Measurements from ENCODE around the gene ROR2. TPM values are rescaled to one million over a fixed set of nuclear protein-coding genes. Genes with fewer than 3 reads are reported as not detected.

Gene ROR2
- total RNA-seq, 2 donors from 2014 or later = 4.0 to 5.4 TPM

DNA sequence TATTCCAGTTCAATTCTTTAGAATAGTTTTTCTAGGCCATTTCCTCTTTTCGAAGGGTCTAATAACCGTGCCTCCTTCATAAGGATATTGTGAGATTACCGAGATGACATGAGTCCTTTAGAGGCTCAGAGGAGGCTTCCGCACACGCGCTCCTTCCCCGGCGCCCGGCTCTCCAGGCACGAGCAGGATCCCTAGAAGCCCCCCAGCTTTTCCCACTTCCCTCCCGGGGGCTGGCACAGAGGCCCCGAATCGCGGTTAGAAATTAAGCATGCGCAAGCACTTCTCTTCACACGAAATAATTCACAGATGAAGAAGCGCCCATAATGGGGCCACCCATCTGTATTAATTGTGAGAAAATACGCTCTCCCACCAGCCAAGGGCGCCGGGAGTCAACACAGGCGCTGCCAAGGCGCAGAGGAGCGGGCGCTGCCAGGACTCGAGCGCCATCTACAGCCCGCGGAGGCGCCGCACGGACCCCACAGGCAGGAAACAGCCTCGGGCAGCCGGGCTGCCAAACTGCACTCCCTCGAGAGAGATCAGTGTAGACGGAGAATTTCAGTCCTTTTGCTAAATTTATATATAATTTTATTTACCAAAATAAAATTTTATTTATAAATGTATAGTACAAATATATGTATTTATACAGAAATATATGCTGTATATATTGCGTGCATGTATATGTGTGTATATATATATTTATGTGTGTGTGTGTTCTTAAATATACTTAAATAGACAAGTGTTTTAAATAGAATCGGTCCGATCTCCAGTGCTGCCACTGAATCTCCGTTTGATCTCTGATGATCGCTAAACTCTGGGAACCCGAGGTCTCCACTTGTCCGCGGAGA is 268.3 kb downstream of the ROR2 start:
- Histone ChIP-seq H3K36me3 (replicated peaks in 1 of 2; ENCODE audit: insufficient read depth in 1 of 2, low read depth in 2 of 2) (no peaks in the 10 kb centered on the region), H3K4me1 (peaks cover 4% of the 10 kb centered on the region), H3K27me3 (no peaks in the 10 kb centered on the region), H3K9me3 (no peaks in the 10 kb centered on the region), H3K27ac (no peak overlapping the region), H3K4me3 (no peak overlapping the region)
- intact Hi-C loops (cut with DNase I) = no loop called here
- ATAC-seq = peak; percentile 89
- WGBS, 2 donors = 25 to 33% methylated on average over 38 to 43 of the region's 43 CpGs
- TF ChIP-seq POLR2A (IDR thresholded peaks at IDR 0.05) = no peak
- TF ChIP-seq, protein P1, sequence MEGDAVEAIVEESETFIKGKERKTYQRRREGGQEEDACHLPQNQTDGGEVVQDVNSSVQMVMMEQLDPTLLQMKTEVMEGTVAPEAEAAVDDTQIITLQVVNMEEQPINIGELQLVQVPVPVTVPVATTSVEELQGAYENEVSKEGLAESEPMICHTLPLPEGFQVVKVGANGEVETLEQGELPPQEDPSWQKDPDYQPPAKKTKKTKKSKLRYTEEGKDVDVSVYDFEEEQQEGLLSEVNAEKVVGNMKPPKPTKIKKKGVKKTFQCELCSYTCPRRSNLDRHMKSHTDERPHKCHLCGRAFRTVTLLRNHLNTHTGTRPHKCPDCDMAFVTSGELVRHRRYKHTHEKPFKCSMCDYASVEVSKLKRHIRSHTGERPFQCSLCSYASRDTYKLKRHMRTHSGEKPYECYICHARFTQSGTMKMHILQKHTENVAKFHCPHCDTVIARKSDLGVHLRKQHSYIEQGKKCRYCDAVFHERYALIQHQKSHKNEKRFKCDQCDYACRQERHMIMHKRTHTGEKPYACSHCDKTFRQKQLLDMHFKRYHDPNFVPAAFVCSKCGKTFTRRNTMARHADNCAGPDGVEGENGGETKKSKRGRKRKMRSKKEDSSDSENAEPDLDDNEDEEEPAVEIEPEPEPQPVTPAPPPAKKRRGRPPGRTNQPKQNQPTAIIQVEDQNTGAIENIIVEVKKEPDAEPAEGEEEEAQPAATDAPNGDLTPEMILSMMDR (IDR thresholded peaks at IDR 0.05) = peak; percentile 83 to 97 (median 92)
- DNase-seq = peak; percentile 81 to 88 (median 82)

DNA sequence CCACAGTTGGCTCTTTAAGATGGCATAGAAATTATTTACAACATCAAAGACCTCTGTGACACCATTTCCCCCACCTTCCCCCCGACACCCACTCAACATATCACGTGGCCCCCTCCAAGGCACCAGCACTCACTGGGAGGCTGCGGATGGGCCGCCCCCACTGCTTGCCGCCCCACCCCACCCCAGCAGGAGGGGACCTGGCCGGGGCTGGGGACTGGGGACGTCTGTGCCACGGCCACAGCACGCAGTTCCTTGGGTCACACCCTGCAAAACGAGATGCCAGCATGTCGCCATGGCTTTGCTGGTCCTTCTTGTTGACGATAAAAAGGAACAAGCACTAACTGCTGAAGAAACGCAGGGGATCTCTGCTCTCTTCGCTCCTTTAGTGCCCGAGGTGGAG is 269.0 kb downstream of the ROR2 start:
- 73 to 74% methylated on average over 8 to 15 of the region's 15 CpGs for WGBS, 2 donors
- ATAC-seq (no peak), DNase-seq (no peak)
- peaks cover 4% of the 10 kb centered on the region for H3K4me1 ChIP-seq
- no peak for TF ChIP-seq POLR2A (IDR thresholded peaks at IDR 0.05)
- TF ChIP-seq, protein P1 (IDR thresholded peaks at IDR 0.05) = no peak
- no peaks in the 10 kb centered on the region for H3K36me3 ChIP-seq (replicated peaks in 1 of 2; ENCODE audit: insufficient read depth in 1 of 2, low read depth in 2 of 2)
- no peak overlapping the region for H3K27ac ChIP-seq
- intact Hi-C loops (cut with DNase I) = no loop called here
- H3K4me3 ChIP-seq = no peak overlapping the region
- no peaks in the 10 kb centered on the region for H3K27me3 ChIP-seq
- no peaks in the 10 kb centered on the region for H3K9me3 ChIP-seq

DNA sequence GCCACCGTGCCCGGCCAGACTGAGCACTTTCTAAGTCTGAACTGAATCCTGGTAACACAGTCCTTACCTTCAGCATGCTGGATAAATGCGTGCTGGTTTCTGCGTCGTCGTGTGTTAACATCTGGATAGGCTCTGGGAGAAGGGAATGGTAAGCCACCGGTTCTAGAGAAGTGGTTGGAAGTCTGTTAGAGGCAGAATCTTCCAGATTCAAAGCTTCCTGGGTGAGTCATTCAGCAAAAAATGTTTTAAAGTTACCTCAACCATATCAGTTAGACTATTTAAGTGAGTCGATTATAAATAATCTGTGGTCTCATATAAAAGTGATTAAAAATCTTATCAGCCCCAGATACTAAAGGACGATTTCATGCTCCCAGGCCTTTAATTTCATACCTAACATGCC is 269.9 kb downstream of the ROR2 start:
- no peak for DNase-seq
- Histone ChIP-seq H3K27ac (no peak overlapping the region), H3K4me3 (no peak overlapping the region), H3K9me3 (no peaks in the 10 kb centered on the region), H3K4me1 (peaks cover 4% of the 10 kb centered on the region), H3K36me3 (replicated peaks in 1 of 2; ENCODE audit: insufficient read depth in 1 of 2, low read depth in 2 of 2) (no peaks in the 10 kb centered on the region), H3K27me3 (no peaks in the 10 kb centered on the region)
- 91 to 92% methylated on average over 9 of the region's 9 CpGs for WGBS, 2 donors
- intact Hi-C loops (cut with DNase I) = no loop called here
- ATAC-seq = no peak
- TF ChIP-seq POLR2A (IDR thresholded peaks at IDR 0.05) = no peak

DNA sequence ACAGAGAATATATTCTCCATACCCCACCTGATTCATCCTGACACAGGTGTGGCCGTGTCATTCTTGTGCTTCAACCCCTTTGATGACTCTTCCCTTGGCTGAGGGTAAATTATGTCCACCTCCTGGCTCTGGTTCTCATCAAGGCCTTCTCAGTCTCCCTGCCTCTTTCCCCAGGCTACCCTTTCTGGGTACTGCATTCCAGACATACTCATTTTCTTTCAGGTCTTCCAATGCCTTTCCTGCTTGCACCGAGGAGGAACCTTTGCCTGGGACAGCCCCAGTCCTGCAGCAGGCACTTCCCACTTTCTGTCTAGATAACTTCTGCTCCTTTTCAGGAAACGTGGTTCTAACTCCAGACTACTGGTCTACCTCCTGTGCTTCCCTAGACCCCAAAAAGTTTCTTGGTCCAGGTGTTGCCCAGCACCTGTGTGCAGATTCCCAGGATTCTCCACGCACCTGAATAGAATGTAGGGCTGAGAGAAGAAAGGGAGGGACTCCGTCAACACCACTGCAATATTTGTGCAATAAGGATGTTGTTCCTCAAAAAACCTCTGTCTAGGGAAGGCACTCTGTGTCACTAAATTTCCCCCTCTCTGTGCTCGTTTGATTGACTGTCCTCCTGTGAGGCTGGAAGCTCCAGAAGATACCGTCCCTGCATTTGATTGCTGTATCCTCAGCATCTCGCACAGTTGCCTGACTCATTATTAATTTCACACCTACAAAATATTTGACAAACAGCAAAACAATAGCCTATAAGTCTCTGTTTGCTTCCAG is 271.0 kb downstream of the ROR2 start:
- no peaks in the 10 kb centered on the region for H3K27me3 ChIP-seq
- peaks cover 4% of the 10 kb centered on the region for H3K4me1 ChIP-seq
- H3K27ac ChIP-seq = no peak overlapping the region
- ATAC-seq = no peak
- TF ChIP-seq, protein P1 (IDR thresholded peaks at IDR 0.05) = no peak
- no peak for TF ChIP-seq POLR2A (IDR thresholded peaks at IDR 0.05)
- intact Hi-C loops (cut with DNase I) = no loop called here
- no peak overlapping the region for H3K4me3 ChIP-seq
- no peaks in the 10 kb centered on the region for H3K9me3 ChIP-seq
- H3K36me3 ChIP-seq (replicated peaks in 1 of 2; ENCODE audit: insufficient read depth in 1 of 2, low read depth in 2 of 2) = no peaks in the 10 kb centered on the region
- WGBS, 2 donors = 77 to 87% methylated on average over 8 of the region's 8 CpGs
- DNase-seq = no peak

DNA sequence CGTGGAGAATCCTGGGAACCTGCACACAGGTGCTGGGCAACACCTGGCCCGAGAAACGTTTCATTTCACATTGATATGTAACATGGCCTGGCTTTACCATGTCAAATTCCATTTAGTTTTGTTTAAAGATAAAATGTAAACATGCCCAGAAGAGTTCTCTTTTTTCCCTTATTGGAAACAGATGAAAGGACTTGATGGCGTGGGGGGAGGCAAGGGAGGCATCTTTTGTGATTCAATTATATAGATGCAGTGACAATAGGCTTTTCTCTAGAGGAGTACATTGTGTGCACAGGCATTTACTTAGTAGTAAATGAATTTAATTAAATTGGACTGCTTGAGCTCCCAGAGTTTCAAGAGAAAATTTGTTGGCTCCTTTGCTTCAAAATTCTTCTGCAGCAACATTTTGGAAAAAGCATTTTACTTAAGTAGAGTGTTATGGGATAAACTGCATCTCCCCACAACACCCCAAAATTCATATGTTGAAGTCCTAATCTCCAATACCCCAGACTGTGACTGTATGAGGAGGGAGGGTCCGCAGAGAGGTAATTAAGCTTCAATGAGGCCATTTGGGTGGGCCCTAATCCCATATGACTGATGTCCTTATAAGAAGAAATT is 272.1 kb downstream of the ROR2 start:
- H3K27me3 ChIP-seq = no peaks in the 10 kb centered on the region
- H3K4me3 ChIP-seq = no peak overlapping the region
- ATAC-seq (no peak), DNase-seq (no peak)
- TF ChIP-seq, protein P1 (IDR thresholded peaks at IDR 0.05) = no peak
- TF ChIP-seq POLR2A (IDR thresholded peaks at IDR 0.05) = no peak
- WGBS, 2 donors = 49 to 50% methylated on average over 5 of the region's 5 CpGs
- intact Hi-C loops (cut with DNase I) = no loop called here
- no peak overlapping the region for H3K27ac ChIP-seq
- H3K36me3 ChIP-seq (replicated peaks in 1 of 2; ENCODE audit: insufficient read depth in 1 of 2, low read depth in 2 of 2) = no peaks in the 10 kb centered on the region
- no peaks in the 10 kb centered on the region for H3K9me3 ChIP-seq
- H3K4me1 ChIP-seq = peaks cover 4% of the 10 kb centered on the region
